ENCODE measurements around the gene B3GNT2.

DNA sequence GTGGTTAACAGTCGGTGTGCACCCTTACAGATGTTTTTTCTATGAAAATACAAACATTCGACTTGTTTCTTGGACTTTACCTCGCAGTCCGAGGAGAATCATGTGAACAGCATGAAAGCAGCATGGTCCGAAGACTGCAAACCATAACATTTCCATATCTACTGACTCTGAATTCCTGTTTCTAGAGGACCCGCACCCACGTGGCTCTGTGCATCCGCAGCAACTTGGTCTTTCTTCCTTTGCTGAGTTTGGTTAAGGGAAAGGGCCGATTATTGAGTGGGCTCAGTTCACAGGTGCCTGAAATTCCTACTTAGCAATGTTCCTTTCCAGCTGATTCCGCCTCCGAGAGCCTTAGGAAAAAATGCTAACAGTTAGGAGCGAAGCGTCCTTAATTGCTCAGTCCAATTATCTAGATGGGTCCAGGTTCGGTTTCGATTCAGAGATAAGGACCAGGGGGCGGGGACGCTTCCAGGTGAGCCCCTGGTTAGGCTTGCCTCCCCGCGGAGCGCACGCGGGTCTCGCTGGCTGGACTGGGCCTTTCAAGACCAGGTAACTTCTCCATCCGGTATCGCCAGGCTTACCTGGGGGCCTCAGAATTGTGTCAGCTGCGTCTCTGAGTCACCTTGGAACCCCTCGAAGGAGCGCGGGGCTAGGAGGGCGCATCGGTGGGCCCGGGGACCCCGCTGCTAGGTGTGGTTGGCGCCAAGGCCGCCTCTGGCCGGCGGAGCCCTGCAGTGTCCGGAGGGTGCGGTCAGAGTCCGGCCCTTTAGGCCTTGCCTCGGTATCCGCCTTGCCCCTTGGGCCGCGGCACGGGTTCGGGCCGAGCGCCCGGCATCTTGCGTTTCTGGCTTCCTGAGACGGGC lies 1.1 kb upstream of the B3GNT2 start:
- TF ChIP-seq, protein P1, sequence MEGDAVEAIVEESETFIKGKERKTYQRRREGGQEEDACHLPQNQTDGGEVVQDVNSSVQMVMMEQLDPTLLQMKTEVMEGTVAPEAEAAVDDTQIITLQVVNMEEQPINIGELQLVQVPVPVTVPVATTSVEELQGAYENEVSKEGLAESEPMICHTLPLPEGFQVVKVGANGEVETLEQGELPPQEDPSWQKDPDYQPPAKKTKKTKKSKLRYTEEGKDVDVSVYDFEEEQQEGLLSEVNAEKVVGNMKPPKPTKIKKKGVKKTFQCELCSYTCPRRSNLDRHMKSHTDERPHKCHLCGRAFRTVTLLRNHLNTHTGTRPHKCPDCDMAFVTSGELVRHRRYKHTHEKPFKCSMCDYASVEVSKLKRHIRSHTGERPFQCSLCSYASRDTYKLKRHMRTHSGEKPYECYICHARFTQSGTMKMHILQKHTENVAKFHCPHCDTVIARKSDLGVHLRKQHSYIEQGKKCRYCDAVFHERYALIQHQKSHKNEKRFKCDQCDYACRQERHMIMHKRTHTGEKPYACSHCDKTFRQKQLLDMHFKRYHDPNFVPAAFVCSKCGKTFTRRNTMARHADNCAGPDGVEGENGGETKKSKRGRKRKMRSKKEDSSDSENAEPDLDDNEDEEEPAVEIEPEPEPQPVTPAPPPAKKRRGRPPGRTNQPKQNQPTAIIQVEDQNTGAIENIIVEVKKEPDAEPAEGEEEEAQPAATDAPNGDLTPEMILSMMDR (tag by site-specific recombination; IDR thresholded peaks at IDR 0.05), result no peak
- TF ChIP-seq HOXA7 (CRISPR knock-in tag; IDR thresholded peaks at IDR 0.05; ENCODE audit: borderline replicate concordance) (no peak), ZNF776 (tag by site-specific recombination; IDR thresholded peaks at IDR 0.05; ENCODE audit: borderline replicate concordance) (no peak), ZNF707 (tag by site-specific recombination; IDR thresholded peaks at IDR 0.05) (no peak), ZNF121 (tag by site-specific recombination; IDR thresholded peaks at IDR 0.05) (no peak), ZNF626 (tag by site-specific recombination; IDR thresholded peaks at IDR 0.05) (no peak), KLF7 (tag by site-specific recombination; IDR thresholded peaks at IDR 0.05; ENCODE audit: borderline replicate concordance) (no peak), ZNF174 (tag by site-specific recombination; IDR thresholded peaks at IDR 0.05) (no peak), YY1 (tag by site-specific recombination; IDR thresholded peaks at IDR 0.05) (no peak), ZBTB8A (tag by site-specific recombination; IDR thresholded peaks at IDR 0.05) (no peak), TCF7L2 (IDR thresholded peaks at IDR 0.05; ENCODE audit: borderline replicate concordance, low read depth, low read length) (no peak), ZNF791 (tag by site-specific recombination; IDR thresholded peaks at IDR 0.05) (no peak)
- TF ChIP-seq, protein P2, sequence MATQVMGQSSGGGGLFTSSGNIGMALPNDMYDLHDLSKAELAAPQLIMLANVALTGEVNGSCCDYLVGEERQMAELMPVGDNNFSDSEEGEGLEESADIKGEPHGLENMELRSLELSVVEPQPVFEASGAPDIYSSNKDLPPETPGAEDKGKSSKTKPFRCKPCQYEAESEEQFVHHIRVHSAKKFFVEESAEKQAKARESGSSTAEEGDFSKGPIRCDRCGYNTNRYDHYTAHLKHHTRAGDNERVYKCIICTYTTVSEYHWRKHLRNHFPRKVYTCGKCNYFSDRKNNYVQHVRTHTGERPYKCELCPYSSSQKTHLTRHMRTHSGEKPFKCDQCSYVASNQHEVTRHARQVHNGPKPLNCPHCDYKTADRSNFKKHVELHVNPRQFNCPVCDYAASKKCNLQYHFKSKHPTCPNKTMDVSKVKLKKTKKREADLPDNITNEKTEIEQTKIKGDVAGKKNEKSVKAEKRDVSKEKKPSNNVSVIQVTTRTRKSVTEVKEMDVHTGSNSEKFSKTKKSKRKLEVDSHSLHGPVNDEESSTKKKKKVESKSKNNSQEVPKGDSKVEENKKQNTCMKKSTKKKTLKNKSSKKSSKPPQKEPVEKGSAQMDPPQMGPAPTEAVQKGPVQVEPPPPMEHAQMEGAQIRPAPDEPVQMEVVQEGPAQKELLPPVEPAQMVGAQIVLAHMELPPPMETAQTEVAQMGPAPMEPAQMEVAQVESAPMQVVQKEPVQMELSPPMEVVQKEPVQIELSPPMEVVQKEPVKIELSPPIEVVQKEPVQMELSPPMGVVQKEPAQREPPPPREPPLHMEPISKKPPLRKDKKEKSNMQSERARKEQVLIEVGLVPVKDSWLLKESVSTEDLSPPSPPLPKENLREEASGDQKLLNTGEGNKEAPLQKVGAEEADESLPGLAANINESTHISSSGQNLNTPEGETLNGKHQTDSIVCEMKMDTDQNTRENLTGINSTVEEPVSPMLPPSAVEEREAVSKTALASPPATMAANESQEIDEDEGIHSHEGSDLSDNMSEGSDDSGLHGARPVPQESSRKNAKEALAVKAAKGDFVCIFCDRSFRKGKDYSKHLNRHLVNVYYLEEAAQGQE (tag by site-specific recombination; IDR thresholded peaks at IDR 0.05), result no peak
